ENCODE results near the gene GPX2.

GPX2 gene

DNA sequence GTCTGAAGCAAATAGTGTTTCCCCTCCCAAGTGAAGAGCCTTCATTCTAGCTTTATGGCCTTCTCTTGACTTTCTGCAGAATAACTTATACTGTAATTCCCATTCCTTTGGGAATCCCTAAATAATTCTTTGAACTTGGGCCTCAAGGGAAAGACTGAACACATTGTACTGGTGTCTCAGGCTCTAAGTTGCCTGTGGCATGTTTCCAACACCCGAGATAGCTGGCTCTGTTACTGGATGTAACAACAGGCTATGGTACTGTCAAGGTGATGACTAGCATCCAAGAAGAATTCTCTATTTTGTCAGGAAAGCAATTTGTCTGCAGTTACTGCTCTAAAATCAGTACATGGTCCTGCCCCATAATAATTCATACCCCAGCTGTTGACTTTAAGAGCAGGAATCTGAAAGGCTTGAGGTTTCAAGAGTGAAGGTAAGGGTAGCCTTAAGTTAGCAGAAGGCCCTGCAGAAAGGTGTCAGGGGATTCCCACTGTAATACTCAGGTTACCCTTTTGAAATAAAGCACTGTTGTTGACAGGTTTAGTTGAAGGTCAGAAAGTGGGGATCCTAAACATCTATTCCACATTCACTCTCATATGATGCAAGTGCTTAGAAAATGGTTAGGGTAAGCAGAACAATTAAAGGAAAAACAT lies 5.2 kb downstream of the GPX2 start:
- H3K4me1 Mint-ChIP-seq (ENCODE audit: low read depth), result peaks cover 72% of the 10 kb centered on the region
- no peak overlapping the region for H3K4me3 Mint-ChIP-seq
- H3K27me3 Mint-ChIP-seq, result no peaks in the 10 kb centered on the region
- peaks cover 14% of the 10 kb centered on the region for H3K36me3 Mint-ChIP-seq
- no peaks in the 10 kb centered on the region for H3K9me3 Mint-ChIP-seq (ENCODE audit: low read depth)
- H3K27ac Mint-ChIP-seq, result peak overlapping the region; percentile 46

- Mint-ChIP-seq H3K4me1 (ENCODE audit: low read depth) (peaks cover 69% of the 10 kb centered on the region), H3K4me3 (peak overlapping the region; percentile 18), H3K27ac (peak overlapping the region; percentile 18), H3K36me3 (peaks cover 16% of the 10 kb centered on the region), H3K9me3 (ENCODE audit: low read depth) (no peaks in the 10 kb centered on the region), H3K27me3 (no peaks in the 10 kb centered on the region)
These were observed 7.0 kb downstream of the GPX2 start for GRCh38 chr14:64935508-64935907.

DNA sequence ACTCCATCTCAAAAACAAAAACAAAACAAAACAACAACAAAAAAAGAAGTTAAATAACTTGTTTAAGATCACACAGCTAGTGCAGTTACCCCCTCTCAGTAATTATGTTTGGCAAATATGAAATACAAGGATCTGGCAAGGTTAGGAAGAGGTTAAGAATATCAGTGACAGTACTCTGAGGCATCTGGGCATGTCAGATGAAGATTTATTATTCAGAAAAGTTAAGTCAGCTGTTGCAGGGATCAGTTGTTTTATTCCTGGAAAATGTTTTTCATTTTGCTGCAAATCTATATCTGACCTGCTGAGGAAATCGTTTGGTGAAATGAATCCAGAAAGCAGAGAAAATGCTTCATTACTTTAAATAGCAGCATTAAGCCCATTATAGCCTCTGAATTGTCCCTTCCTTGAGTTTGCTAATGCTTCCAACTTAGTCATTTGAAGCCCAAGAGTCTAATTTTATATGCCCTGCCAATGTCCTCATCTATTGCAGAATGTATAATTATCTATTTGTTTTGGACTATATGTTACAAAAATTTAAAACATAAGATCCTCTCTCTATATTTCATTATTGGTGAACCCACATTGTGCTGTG lies 8.1 kb downstream of the GPX2 start:
- peaks cover 60% of the 10 kb centered on the region for H3K4me1 Mint-ChIP-seq (ENCODE audit: low read depth)
- H3K36me3 Mint-ChIP-seq, result peaks cover 16% of the 10 kb centered on the region
- no peak overlapping the region for H3K4me3 Mint-ChIP-seq
- H3K27ac Mint-ChIP-seq, result peak overlapping the region; percentile 22
- no peaks in the 10 kb centered on the region for H3K27me3 Mint-ChIP-seq
- no peaks in the 10 kb centered on the region for H3K9me3 Mint-ChIP-seq (ENCODE audit: low read depth)

GRCh38 chr14:64932231-64932630 lies 10.3 kb downstream of the GPX2 start:
- peak overlapping the region; percentile 78 for H3K27ac Mint-ChIP-seq
- H3K9me3 Mint-ChIP-seq (ENCODE audit: low read depth), result no peaks in the 10 kb centered on the region
- H3K27me3 Mint-ChIP-seq, result no peaks in the 10 kb centered on the region
- peaks cover 14% of the 10 kb centered on the region for H3K36me3 Mint-ChIP-seq
- H3K4me1 Mint-ChIP-seq (ENCODE audit: low read depth), result peaks cover 48% of the 10 kb centered on the region
- no peak overlapping the region for H3K4me3 Mint-ChIP-seq

DNA sequence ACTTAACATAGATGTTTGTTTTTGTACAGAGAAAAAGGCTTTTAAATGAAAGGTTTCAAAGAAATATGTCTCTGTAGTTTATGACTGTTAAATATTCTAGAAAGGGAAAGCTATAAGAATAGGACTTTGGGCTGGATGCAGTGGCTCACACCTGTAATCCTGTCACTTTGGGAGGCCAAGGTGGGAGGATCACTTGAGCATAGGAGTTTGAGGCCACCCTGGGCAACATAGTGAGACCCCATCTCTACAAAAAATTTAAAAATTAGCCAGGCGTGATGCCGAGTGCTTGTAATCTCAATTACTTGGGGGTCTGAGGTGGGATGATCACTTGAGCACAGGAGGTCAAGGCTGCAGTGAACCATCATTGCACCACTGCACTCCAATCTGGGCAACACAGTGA lies 11.4 kb downstream of the GPX2 start:
- H3K27ac Mint-ChIP-seq, result no peak overlapping the region
- H3K4me1 Mint-ChIP-seq (ENCODE audit: low read depth), result peaks cover 46% of the 10 kb centered on the region
- H3K4me3 Mint-ChIP-seq, result no peak overlapping the region

GRCh38 chr14:64930085-64930843 lies 12.3 kb downstream of the GPX2 start:
- H3K4me1 Mint-ChIP-seq (ENCODE audit: low read depth), result peaks cover 44% of the 10 kb centered on the region
- H3K9me3 Mint-ChIP-seq (ENCODE audit: low read depth), result no peaks in the 10 kb centered on the region
- no peaks in the 10 kb centered on the region for H3K27me3 Mint-ChIP-seq
- H3K27ac Mint-ChIP-seq, result no peak overlapping the region
- H3K36me3 Mint-ChIP-seq, result peaks cover 18% of the 10 kb centered on the region
- no peak overlapping the region for H3K4me3 Mint-ChIP-seq

More for the DNA sequence above, 11.4 kb downstream of the GPX2 start:
- H3K9me3 Mint-ChIP-seq (ENCODE audit: low read depth), result no peaks in the 10 kb centered on the region
- peaks cover 21% of the 10 kb centered on the region for H3K36me3 Mint-ChIP-seq
- no peaks in the 10 kb centered on the region for H3K27me3 Mint-ChIP-seq

- no peaks in the 10 kb centered on the region for H3K27me3 Mint-ChIP-seq
- peaks cover 14% of the 10 kb centered on the region for H3K36me3 Mint-ChIP-seq
- no peaks in the 10 kb centered on the region for H3K9me3 Mint-ChIP-seq (ENCODE audit: low read depth)
- H3K4me3 Mint-ChIP-seq, result no peak overlapping the region
- H3K4me1 Mint-ChIP-seq (ENCODE audit: low read depth), result peaks cover 41% of the 10 kb centered on the region
- H3K27ac Mint-ChIP-seq, result no peak overlapping the region
These were observed 13.6 kb downstream of the GPX2 start for GRCh38 chr14:64929014-64929359.

GRCh38 chr14:64928239-64929013 lies 14.1 kb downstream of the GPX2 start:
- H3K4me3 Mint-ChIP-seq, result no peak overlapping the region
- no peaks in the 10 kb centered on the region for H3K9me3 Mint-ChIP-seq (ENCODE audit: low read depth)
- H3K4me1 Mint-ChIP-seq (ENCODE audit: low read depth), result peaks cover 44% of the 10 kb centered on the region
- no peaks in the 10 kb centered on the region for H3K27me3 Mint-ChIP-seq
- no peak overlapping the region for H3K27ac Mint-ChIP-seq
- H3K36me3 Mint-ChIP-seq, result peaks cover 14% of the 10 kb centered on the region

DNA sequence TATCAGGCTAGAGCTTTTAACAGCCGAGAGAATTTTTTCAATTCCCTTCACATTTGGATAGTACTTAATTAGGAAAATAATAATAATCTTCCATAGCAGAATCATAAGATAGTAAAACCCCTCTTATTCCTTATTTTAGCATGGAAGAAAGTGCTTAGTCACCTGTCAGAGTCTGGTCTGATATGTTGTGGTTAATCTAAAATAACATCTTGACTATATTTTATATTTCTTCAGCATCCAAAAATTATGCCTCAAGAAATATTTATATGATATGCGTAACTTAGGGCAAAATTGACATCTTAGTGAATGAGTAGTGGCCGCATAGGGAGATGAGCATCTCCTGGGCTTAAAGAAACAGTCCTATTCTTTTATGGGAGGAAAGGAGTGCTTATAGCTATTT lies 15.5 kb downstream of the GPX2 start:
- Mint-ChIP-seq H3K9me3 (ENCODE audit: low read depth) (no peaks in the 10 kb centered on the region), H3K4me1 (ENCODE audit: low read depth) (peaks cover 41% of the 10 kb centered on the region), H3K4me3 (peak overlapping the region; percentile 31), H3K27me3 (no peaks in the 10 kb centered on the region), H3K36me3 (peaks cover 9% of the 10 kb centered on the region), H3K27ac (no peak overlapping the region)

DNA sequence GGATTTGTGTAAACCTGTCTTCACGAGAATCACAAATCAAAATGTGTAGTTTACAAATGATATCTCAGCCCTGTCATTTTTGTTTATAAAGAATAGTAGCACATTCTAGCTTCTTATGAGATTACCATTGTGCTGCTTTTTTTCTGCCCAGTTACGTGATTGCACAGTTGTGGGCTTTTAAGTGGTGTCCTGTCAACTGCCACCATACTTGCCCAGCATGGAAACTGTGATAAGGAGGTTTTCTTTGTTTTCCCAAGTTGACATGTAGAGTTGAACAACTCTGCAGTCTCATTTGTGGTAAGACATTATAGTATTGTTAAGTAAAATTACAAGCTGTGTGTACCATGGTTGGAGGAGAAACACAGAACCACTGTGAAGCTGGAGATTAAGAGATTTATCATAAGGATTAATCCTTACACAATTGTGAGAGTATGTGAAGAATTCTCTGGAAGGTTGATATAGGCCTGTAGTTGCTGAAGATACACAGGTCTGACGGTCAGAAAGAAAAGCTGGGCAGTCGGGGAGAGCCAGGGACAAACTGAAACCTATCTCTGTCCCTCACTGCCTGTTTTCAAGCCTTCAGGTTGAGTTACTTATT lies 16.0 kb downstream of the GPX2 start:
- Mint-ChIP-seq H3K27me3 (no peaks in the 10 kb centered on the region), H3K27ac (no peak overlapping the region), H3K4me1 (ENCODE audit: low read depth) (peaks cover 45% of the 10 kb centered on the region), H3K4me3 (peak overlapping the region; percentile 31), H3K36me3 (peaks cover 10% of the 10 kb centered on the region), H3K9me3 (ENCODE audit: low read depth) (no peaks in the 10 kb centered on the region)

DNA sequence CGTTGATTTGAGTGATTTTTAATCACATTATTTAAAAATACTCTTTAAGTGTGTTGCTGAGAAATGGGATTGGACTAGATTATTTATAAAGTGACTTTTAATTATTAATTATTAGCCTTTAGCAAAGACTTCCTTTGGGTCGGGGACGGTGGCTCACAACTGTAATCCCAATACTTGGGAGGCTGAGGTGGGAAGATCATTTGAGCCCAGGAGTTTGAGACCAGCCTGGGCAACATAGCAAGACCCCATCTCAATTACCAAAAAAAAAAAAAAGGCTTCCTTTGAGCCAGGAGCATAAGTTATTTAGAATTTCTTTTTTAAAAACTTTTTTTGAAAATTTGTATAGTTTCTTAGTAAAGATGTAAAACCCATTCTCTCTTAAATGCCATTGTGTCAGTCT lies 19.5 kb downstream of the GPX2 start:
- H3K27me3 Mint-ChIP-seq, result no peaks in the 10 kb centered on the region
- no peak overlapping the region for H3K4me3 Mint-ChIP-seq
- peaks cover 15% of the 10 kb centered on the region for H3K36me3 Mint-ChIP-seq
- H3K27ac Mint-ChIP-seq, result peak overlapping the region; percentile 82
- peaks cover 75% of the 10 kb centered on the region for H3K4me1 Mint-ChIP-seq (ENCODE audit: low read depth)
- no peaks in the 10 kb centered on the region for H3K9me3 Mint-ChIP-seq (ENCODE audit: low read depth)

GRCh38 chr14:64920465-64920864 lies 22.1 kb downstream of the GPX2 start:
- Mint-ChIP-seq H3K9me3 (ENCODE audit: low read depth) (no peaks in the 10 kb centered on the region), H3K4me3 (no peak overlapping the region), H3K27ac (peak overlapping the region; percentile 50), H3K27me3 (no peaks in the 10 kb centered on the region), H3K36me3 (peaks cover 14% of the 10 kb centered on the region), H3K4me1 (ENCODE audit: low read depth) (peaks cover 76% of the 10 kb centered on the region)

DNA sequence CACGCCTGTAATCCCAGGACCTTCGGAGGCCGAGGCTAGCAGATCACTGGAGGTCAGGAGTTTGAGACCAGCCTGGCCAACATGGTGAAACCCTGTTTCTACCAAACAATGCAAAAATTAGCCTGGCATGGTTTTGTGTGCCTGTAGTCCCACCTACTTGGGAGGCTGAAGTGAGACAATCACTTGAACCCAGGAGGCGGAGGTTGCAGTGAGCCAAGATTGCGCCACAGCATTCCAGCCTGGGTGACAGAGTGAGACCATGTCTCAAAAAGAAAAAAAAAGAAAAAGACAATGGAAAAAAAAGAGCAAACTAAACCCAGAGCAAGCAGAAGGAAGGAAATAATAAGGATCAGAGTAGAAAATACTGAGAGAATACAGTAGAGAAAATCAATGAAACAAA lies 22.9 kb downstream of the GPX2 start:
- H3K4me1 Mint-ChIP-seq (ENCODE audit: low read depth), result peaks cover 81% of the 10 kb centered on the region
- no peak overlapping the region for H3K4me3 Mint-ChIP-seq
- no peaks in the 10 kb centered on the region for H3K9me3 Mint-ChIP-seq (ENCODE audit: low read depth)
- H3K27ac Mint-ChIP-seq, result peak overlapping the region; percentile 50
- H3K27me3 Mint-ChIP-seq, result no peaks in the 10 kb centered on the region
- H3K36me3 Mint-ChIP-seq, result peaks cover 18% of the 10 kb centered on the region

- Mint-ChIP-seq H3K9me3 (ENCODE audit: low read depth) (no peaks in the 10 kb centered on the region), H3K4me1 (ENCODE audit: low read depth) (peaks cover 79% of the 10 kb centered on the region), H3K27ac (peak overlapping the region; percentile 76), H3K27me3 (no peaks in the 10 kb centered on the region), H3K36me3 (peaks cover 18% of the 10 kb centered on the region), H3K4me3 (no peak overlapping the region)
These were observed 23.3 kb downstream of the GPX2 start for GRCh38 chr14:64919215-64919614.
